Muscle layer of colon (tissue), 2 donors: ENCODE data around the gene NEK3.
"Not testable (repeated sequence)": the region's sequence is repeated elsewhere in the genome, so short reads cannot be mapped to it uniquely, and the experiment has no call there.

ENCODE experiments used
- H3K27ac ChIP-seq: one replicate; pipeline ENCODE4 v1.7.0; 2013; ENCODE audit warnings: low read depth, mild to moderate bottlenecking, low read length, moderate library complexity
- H3K27me3 ChIP-seq, 2 donors: one replicate each; pipeline ENCODE4 v1.7.0; 2013; ENCODE audit warnings: low read length in 2 of 2, mild to moderate bottlenecking in 2 of 2; ENCODE audit not compliant: insufficient read depth in 2 of 2, control insufficient read depth in 1 of 2
- H3K36me3 ChIP-seq: one replicate; pipeline ENCODE4 v1.7.0; 2013; ENCODE audit warnings: mild to moderate bottlenecking, low read length; ENCODE audit not compliant: insufficient read depth
- H3K4me1 ChIP-seq: one replicate; pipeline ENCODE4 v1.7.0; 2013; ENCODE audit warnings: mild to moderate bottlenecking, low read length; ENCODE audit not compliant: insufficient read depth
- H3K4me3 ChIP-seq, 2 donors: one replicate each; pipeline ENCODE4 v1.7.0; 2013; ENCODE audit warnings: low read length in 2 of 2, low read depth in 1 of 2, mild to moderate bottlenecking in 1 of 2, moderate library complexity in 1 of 2
- H3K9ac ChIP-seq: one replicate; pipeline ENCODE4 v1.7.0; 2013; ENCODE audit warnings: low read length
- H3K9me3 ChIP-seq: one replicate; pipeline ENCODE4 v1.7.0; 2013; ENCODE audit warnings: mild to moderate bottlenecking, low read length
- donor health status: abdominal sarcoma.
- donor health status: Adenocarcinoma of cecum.

Gene NEK3

DNA sequence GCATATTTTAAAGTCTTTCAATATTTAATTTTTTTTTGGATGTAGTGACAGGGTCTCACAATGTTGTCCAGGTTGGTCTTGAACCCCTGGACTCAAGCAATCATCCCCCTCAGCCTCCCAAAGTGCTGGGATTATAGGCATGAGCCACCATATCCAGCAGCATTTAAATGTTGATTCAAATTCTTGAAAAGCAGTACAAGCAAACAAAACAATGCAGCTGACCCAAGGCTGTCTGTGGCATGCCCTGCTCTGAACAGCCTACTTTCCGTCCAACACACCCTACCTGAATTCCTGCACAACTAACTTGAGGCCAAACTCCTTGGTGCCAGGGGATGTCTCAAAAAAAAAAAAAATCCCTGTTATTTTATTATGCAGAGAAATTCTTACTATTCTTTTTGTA is 53.6 kb downstream of the NEK3 start:
- Histone ChIP-seq H3K4me1 (no peaks in the 10 kb centered on the region), H3K27ac (no peak overlapping the region), H3K27me3 (no peaks in the 10 kb centered on the region), H3K36me3 (no peaks in the 10 kb centered on the region), H3K9ac (no peak overlapping the region), H3K4me3 (no peak overlapping the region), H3K9me3 (no peaks in the 10 kb centered on the region)

GRCh38 chr13:52104624-52105023 is 54.8 kb downstream of the NEK3 start:
- H3K4me3 ChIP-seq, result no peak overlapping the region

GRCh38 chr13:52103386-52103785 is 56.0 kb downstream of the NEK3 start:
- Histone ChIP-seq H3K4me3 (no peak overlapping the region), H3K27ac (no peak overlapping the region), H3K9ac (no peak overlapping the region), H3K9me3 (no peaks in the 10 kb centered on the region), H3K36me3 (no peaks in the 10 kb centered on the region), H3K4me1 (no peaks in the 10 kb centered on the region), H3K27me3 (no peaks in the 10 kb centered on the region)

More at GRCh38 chr13:52104624-52105023, 54.8 kb downstream of the NEK3 start:
- no peak overlapping the region for H3K9ac ChIP-seq
- H3K27me3 ChIP-seq, result no peaks in the 10 kb centered on the region
- no peaks in the 10 kb centered on the region for H3K36me3 ChIP-seq
- H3K4me1 ChIP-seq, result no peaks in the 10 kb centered on the region
- H3K9me3 ChIP-seq, result no peaks in the 10 kb centered on the region
- no peak overlapping the region for H3K27ac ChIP-seq

DNA sequence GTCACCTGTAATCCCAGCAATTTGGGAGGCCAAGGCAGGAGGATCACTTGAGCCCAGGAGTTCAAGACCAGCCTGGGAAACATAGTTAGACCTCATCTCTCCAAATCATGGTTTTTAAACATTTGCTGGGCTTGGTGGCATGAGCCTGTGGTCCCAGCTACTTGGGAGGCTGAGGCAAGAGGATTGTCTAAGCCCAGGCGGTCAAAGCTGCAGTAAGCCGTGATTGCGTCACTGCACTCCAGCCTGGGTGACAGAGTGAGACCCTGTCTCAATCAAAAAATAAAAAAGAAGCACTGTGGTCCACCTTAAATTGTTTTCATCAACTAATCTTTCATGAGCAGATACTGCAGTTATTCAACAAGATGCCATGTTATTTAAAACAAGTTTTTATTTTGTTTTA is 57.0 kb downstream of the NEK3 start:
- not testable (repeated sequence) for H3K27ac ChIP-seq, H3K36me3 ChIP-seq, H3K9ac ChIP-seq, H3K4me1 ChIP-seq, H3K27me3 ChIP-seq, H3K4me3 ChIP-seq, H3K9me3 ChIP-seq

GRCh38 chr13:52097197-52097596 is 62.2 kb downstream of the NEK3 start:
- Histone ChIP-seq H3K4me1 (no peaks in the 10 kb centered on the region), H3K9ac (no peak overlapping the region), H3K27me3 (no peaks in the 10 kb centered on the region), H3K4me3 (no peak overlapping the region), H3K36me3 (no peaks in the 10 kb centered on the region), H3K27ac (no peak overlapping the region), H3K9me3 (no peaks in the 10 kb centered on the region)

- Histone ChIP-seq H3K4me3 (no peak overlapping the region), H3K4me1 (no peaks in the 10 kb centered on the region), H3K9me3 (no peaks in the 10 kb centered on the region), H3K9ac (no peak overlapping the region), H3K36me3 (no peaks in the 10 kb centered on the region), H3K27me3 (no peaks in the 10 kb centered on the region), H3K27ac (no peak overlapping the region)
Measured at GRCh38 chr13:52096748-52097147, 62.6 kb downstream of the NEK3 start.

DNA sequence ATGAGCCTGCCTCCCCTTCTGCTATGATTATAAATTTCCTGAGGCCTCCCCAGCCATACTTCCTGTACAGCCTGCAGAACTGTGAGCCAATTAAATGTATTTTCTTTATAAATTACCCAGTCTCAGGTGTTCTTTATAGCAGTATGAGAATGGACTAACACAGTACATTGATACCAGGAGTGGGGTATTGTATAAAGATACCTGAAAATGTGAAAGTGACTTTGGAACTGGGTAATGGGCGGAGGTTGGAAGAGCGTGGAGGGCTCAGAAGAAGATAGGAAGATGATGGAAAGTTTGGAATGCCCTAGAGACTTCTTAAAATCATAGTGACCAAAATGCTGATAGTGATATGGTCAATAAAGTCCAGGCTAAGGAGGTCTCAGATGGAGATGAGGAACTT is 63.3 kb downstream of the NEK3 start:
- no peak overlapping the region for H3K27ac ChIP-seq
- H3K36me3 ChIP-seq, result no peaks in the 10 kb centered on the region
- no peaks in the 10 kb centered on the region for H3K27me3 ChIP-seq
- no peak overlapping the region for H3K4me3 ChIP-seq
- H3K9ac ChIP-seq, result no peak overlapping the region
- no peaks in the 10 kb centered on the region for H3K4me1 ChIP-seq
- no peaks in the 10 kb centered on the region for H3K9me3 ChIP-seq

DNA sequence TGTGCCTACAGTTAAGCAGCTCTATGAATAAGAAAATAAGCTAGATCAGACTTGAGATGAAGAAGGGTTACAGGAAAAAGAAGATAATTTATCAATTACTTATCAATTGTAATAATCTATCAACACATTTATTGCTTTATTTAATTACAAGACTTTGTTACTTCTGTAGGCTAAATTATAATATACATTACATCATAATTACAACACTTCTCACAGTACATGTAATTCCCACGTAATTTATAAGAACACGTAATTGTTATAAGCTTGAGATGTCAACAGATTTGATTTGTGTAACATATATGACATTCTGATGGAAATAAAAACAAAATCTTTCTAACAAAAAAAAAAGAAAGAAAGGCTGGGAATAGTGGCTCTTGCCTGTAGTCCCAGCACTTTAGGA is 67.3 kb downstream of the NEK3 start:
- no peaks in the 10 kb centered on the region for H3K27me3 ChIP-seq
- no peaks in the 10 kb centered on the region for H3K4me1 ChIP-seq
- no peak overlapping the region for H3K9ac ChIP-seq

GRCh38 chr13:52091473-52091872 is 67.9 kb downstream of the NEK3 start:
- Histone ChIP-seq H3K9me3 (no peaks in the 10 kb centered on the region), H3K27me3 (no peaks in the 10 kb centered on the region), H3K36me3 (no peaks in the 10 kb centered on the region), H3K9ac (no peak overlapping the region), H3K4me3 (no peak overlapping the region), H3K4me1 (no peaks in the 10 kb centered on the region), H3K27ac (no peak overlapping the region)

More for the DNA sequence above, 67.3 kb downstream of the NEK3 start:
- no peaks in the 10 kb centered on the region for H3K9me3 ChIP-seq
- no peak overlapping the region for H3K27ac ChIP-seq
- H3K36me3 ChIP-seq, result no peaks in the 10 kb centered on the region
- H3K4me3 ChIP-seq, result no peak overlapping the region

DNA sequence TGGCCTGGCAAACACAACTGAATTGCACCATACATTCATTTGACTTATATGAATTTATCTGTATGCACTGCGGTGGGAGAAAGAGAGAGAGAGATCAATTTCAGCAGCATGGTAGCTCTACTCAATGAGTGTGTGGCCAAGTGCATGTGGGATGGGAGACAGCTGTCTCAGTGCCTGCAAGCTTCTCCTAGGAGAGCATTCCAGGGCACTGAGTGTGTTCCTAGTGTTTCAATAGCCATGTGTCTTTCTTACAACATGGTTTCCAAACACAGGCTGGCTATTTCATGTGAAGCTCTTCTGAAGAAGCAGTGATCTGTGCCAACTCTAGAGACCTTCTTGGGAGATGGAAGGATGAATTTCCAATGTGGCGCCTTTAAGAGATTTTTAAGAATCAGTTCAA is 74.0 kb downstream of the NEK3 start:
- Histone ChIP-seq H3K36me3 (no peaks in the 10 kb centered on the region), H3K27me3 (no peaks in the 10 kb centered on the region), H3K27ac (no peak overlapping the region), H3K4me1 (no peaks in the 10 kb centered on the region), H3K9ac (no peak overlapping the region), H3K9me3 (no peaks in the 10 kb centered on the region), H3K4me3 (no peak overlapping the region)

DNA sequence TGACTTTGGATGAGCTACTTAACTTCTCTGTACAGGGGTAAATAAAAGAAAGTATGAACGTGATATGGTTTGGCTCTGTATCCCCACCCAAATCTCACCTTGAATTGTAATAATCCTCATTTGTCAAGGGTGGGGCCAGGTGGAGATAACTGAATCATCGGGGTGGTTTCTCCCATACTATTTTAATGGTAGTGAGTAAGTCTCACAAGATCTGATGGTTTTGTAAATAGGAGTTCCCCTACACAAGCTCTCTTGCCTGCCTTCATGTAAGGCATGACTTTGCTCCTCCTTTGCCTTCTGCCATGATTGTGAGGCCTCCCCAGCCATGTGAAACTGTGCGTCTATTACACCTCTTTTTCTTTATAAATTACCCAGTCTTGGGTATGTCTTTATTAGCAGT is 74.4 kb downstream of the NEK3 start:
- H3K4me1 ChIP-seq, H3K27ac ChIP-seq, H3K27me3 ChIP-seq, H3K9ac ChIP-seq, H3K4me3 ChIP-seq, H3K36me3 ChIP-seq, H3K9me3 ChIP-seq: not testable (repeated sequence)
